Measurements from ENCODE around the gene EFNA4.
A peak's percentile ranks its signal among the peaks of the same experiment; 100 is the strongest.

Gene EFNA4

GRCh38 chr1:155026588-155026987 is 37.0 kb upstream of the EFNA4 start:
- Histone ChIP-seq H3K27me3 (ENCODE audit: control insufficient read depth in 3 of 3, insufficient read depth in 3 of 3, low read depth in 1 of 3, low read length in 3 of 3) (no peaks in the 10 kb centered on the region), H4K91ac (ENCODE audit: low read depth, low read length, poor library complexity) (no peak overlapping the region), H4K8ac (ENCODE audit: low read depth, low read length) (no peak overlapping the region), H2BK15ac (ENCODE audit: low read length) (no peak overlapping the region), H3K4ac (ENCODE audit: low read length) (no peak overlapping the region), H3K4me2 (ENCODE audit: insufficient read depth, low read length, poor library complexity, severe bottlenecking) (no peak overlapping the region), H3K4me1 (ENCODE audit: control insufficient read depth in 2 of 2, insufficient read depth in 1 of 2, low read depth in 1 of 2, low read length in 2 of 2) (no peaks in the 10 kb centered on the region), H3K14ac (ENCODE audit: low read length) (no peak overlapping the region), H2AK5ac (ENCODE audit: low read depth, low read length) (peak overlapping the region; percentile 79), H3K79me1 (ENCODE audit: low read depth, low read length) (no peaks in the 10 kb centered on the region), H2BK120ac (ENCODE audit: low read depth, low read length) (no peak overlapping the region), H3K4me3 (ENCODE audit: low read length in 2 of 2) (peak overlapping the region in 1 of 2 donors; percentile 40), H3K27ac (replicated peaks; ENCODE audit: low read length) (no peak overlapping the region), H3K9me3 (replicated peaks in 1 of 2; ENCODE audit: control insufficient read depth in 2 of 2, insufficient read depth in 1 of 2, low read depth in 1 of 2, low read length in 2 of 2) (no peaks in the 10 kb centered on the region), H3K18ac (ENCODE audit: low read length) (no peak overlapping the region), H2BK5ac (ENCODE audit: low read length) (no peak overlapping the region), H2AFZ (ENCODE audit: low read length) (no peak overlapping the region), H2BK12ac (ENCODE audit: low read length) (peak overlapping the region; percentile 82), H3K9ac (ENCODE audit: low read depth, low read length, poor library complexity) (peak overlapping the region; percentile 78), H3K36me3 (replicated peaks in 1 of 2; ENCODE audit: control insufficient read depth in 2 of 2, insufficient read depth in 2 of 2, low read length in 2 of 2) (no peaks in the 10 kb centered on the region), H3K23ac (ENCODE audit: low read depth, low read length, poor library complexity) (no peak overlapping the region)
- DNase-seq (ENCODE audit: low spot score): no peak
- WGBS, 2 donors (ENCODE audit: extremely low coverage in 2 of 2, insufficient read length in 2 of 2, insufficient replicate concordance in 1 of 2): no CpG with 5 or more reads among the region's 6 CpGs

- no peak overlapping the region for H4K91ac ChIP-seq (ENCODE audit: low read depth, low read length, poor library complexity)
- no peak overlapping the region for H3K14ac ChIP-seq (ENCODE audit: low read length)
- peak overlapping the region; percentile 19 for H2BK15ac ChIP-seq (ENCODE audit: low read length)
- peak overlapping the region; percentile 22 for H3K23ac ChIP-seq (ENCODE audit: low read depth, low read length, poor library complexity)
- no peaks in the 10 kb centered on the region for H3K4me1 ChIP-seq (ENCODE audit: control insufficient read depth in 2 of 2, insufficient read depth in 1 of 2, low read depth in 1 of 2, low read length in 2 of 2)
- H2AK5ac ChIP-seq (ENCODE audit: low read depth, low read length): peak overlapping the region; percentile 13
- no CpG with 5 or more reads among the region's 16 CpGs for WGBS, 2 donors (ENCODE audit: extremely low coverage in 2 of 2, insufficient read length in 2 of 2, insufficient replicate concordance in 1 of 2)
- no peak overlapping the region for H2BK5ac ChIP-seq (ENCODE audit: low read length)
- no peaks in the 10 kb centered on the region for H3K9me3 ChIP-seq (replicated peaks in 1 of 2; ENCODE audit: control insufficient read depth in 2 of 2, insufficient read depth in 1 of 2, low read depth in 1 of 2, low read length in 2 of 2)
- H2BK12ac ChIP-seq (ENCODE audit: low read length): peak overlapping the region; percentile 63
- peak overlapping the region; percentile 43 for H4K8ac ChIP-seq (ENCODE audit: low read depth, low read length)
- H3K18ac ChIP-seq (ENCODE audit: low read length): peak overlapping the region; percentile 76
- no peak overlapping the region for H3K4ac ChIP-seq (ENCODE audit: low read length)
- H2AFZ ChIP-seq (ENCODE audit: low read length): no peak overlapping the region
- H3K27ac ChIP-seq (replicated peaks; ENCODE audit: low read length): no peak overlapping the region
- no peak overlapping the region for H3K4me3 ChIP-seq (ENCODE audit: low read length in 2 of 2)
- no peak overlapping the region for H3K4me2 ChIP-seq (ENCODE audit: insufficient read depth, low read length, poor library complexity, severe bottlenecking)
- no peak overlapping the region for H2BK120ac ChIP-seq (ENCODE audit: low read depth, low read length)
- H3K79me1 ChIP-seq (ENCODE audit: low read depth, low read length): no peaks in the 10 kb centered on the region
- H3K27me3 ChIP-seq (ENCODE audit: control insufficient read depth in 3 of 3, insufficient read depth in 3 of 3, low read depth in 1 of 3, low read length in 3 of 3): no peaks in the 10 kb centered on the region
- no peak for DNase-seq (ENCODE audit: low spot score)
- H3K36me3 ChIP-seq (replicated peaks in 1 of 2; ENCODE audit: control insufficient read depth in 2 of 2, insufficient read depth in 2 of 2, low read length in 2 of 2): no peaks in the 10 kb centered on the region
- H3K9ac ChIP-seq (ENCODE audit: low read depth, low read length, poor library complexity): peak overlapping the region; percentile 44
These were observed 33.9 kb upstream of the EFNA4 start for GRCh38 chr1:155029513-155030242.

- Histone ChIP-seq H4K91ac (ENCODE audit: low read depth, low read length, poor library complexity) (no peak overlapping the region), H3K9me3 (replicated peaks in 1 of 2; ENCODE audit: control insufficient read depth in 2 of 2, insufficient read depth in 1 of 2, low read depth in 1 of 2, low read length in 2 of 2) (no peaks in the 10 kb centered on the region), H2BK5ac (ENCODE audit: low read length) (no peak overlapping the region), H3K36me3 (replicated peaks in 1 of 2; ENCODE audit: control insufficient read depth in 2 of 2, insufficient read depth in 2 of 2, low read length in 2 of 2) (no peaks in the 10 kb centered on the region), H2AK5ac (ENCODE audit: low read depth, low read length) (no peak overlapping the region), H2BK120ac (ENCODE audit: low read depth, low read length) (no peak overlapping the region), H3K23ac (ENCODE audit: low read depth, low read length, poor library complexity) (peak overlapping the region; percentile 22), H3K4me2 (ENCODE audit: insufficient read depth, low read length, poor library complexity, severe bottlenecking) (no peak overlapping the region), H4K8ac (ENCODE audit: low read depth, low read length) (peak overlapping the region; percentile 43), H3K4me3 (ENCODE audit: low read length in 2 of 2) (no peak overlapping the region), H3K27me3 (ENCODE audit: control insufficient read depth in 3 of 3, insufficient read depth in 3 of 3, low read depth in 1 of 3, low read length in 3 of 3) (no peaks in the 10 kb centered on the region), H2BK12ac (ENCODE audit: low read length) (peak overlapping the region; percentile 63), H3K9ac (ENCODE audit: low read depth, low read length, poor library complexity) (no peak overlapping the region), H2AFZ (ENCODE audit: low read length) (no peak overlapping the region), H3K18ac (ENCODE audit: low read length) (no peak overlapping the region), H3K27ac (replicated peaks; ENCODE audit: low read length) (no peak overlapping the region), H3K4me1 (ENCODE audit: control insufficient read depth in 2 of 2, insufficient read depth in 1 of 2, low read depth in 1 of 2, low read length in 2 of 2) (no peaks in the 10 kb centered on the region), H3K14ac (ENCODE audit: low read length) (no peak overlapping the region), H3K79me1 (ENCODE audit: low read depth, low read length) (no peaks in the 10 kb centered on the region), H3K4ac (ENCODE audit: low read length) (no peak overlapping the region), H2BK15ac (ENCODE audit: low read length) (peak overlapping the region; percentile 89)
- no CpG with 5 or more reads among the region's 15 CpGs for WGBS, 2 donors (ENCODE audit: extremely low coverage in 2 of 2, insufficient read length in 2 of 2, insufficient replicate concordance in 1 of 2)
- no peak for DNase-seq (ENCODE audit: low spot score)
These were observed 33.2 kb upstream of the EFNA4 start for GRCh38 chr1:155030243-155030795.

GRCh38 chr1:155030899-155031298 is 32.6 kb upstream of the EFNA4 start:
- no CpG with 5 or more reads among the region's 11 CpGs for WGBS, 2 donors (ENCODE audit: extremely low coverage in 2 of 2, insufficient read length in 2 of 2, insufficient replicate concordance in 1 of 2)
- DNase-seq (ENCODE audit: low spot score): no peak
- Histone ChIP-seq H3K27me3 (ENCODE audit: control insufficient read depth in 3 of 3, insufficient read depth in 3 of 3, low read depth in 1 of 3, low read length in 3 of 3) (no peaks in the 10 kb centered on the region), H3K36me3 (replicated peaks in 1 of 2; ENCODE audit: control insufficient read depth in 2 of 2, insufficient read depth in 2 of 2, low read length in 2 of 2) (no peaks in the 10 kb centered on the region), H3K9me3 (replicated peaks in 1 of 2; ENCODE audit: control insufficient read depth in 2 of 2, insufficient read depth in 1 of 2, low read depth in 1 of 2, low read length in 2 of 2) (no peaks in the 10 kb centered on the region), H3K4me1 (ENCODE audit: control insufficient read depth in 2 of 2, insufficient read depth in 1 of 2, low read depth in 1 of 2, low read length in 2 of 2) (no peaks in the 10 kb centered on the region), H2BK120ac (ENCODE audit: low read depth, low read length) (no peak overlapping the region), H3K23ac (ENCODE audit: low read depth, low read length, poor library complexity) (no peak overlapping the region), H2BK15ac (ENCODE audit: low read length) (peak overlapping the region; percentile 89), H3K79me1 (ENCODE audit: low read depth, low read length) (no peaks in the 10 kb centered on the region), H3K14ac (ENCODE audit: low read length) (peak overlapping the region; percentile 17), H3K27ac (replicated peaks; ENCODE audit: low read length) (no peak overlapping the region), H3K9ac (ENCODE audit: low read depth, low read length, poor library complexity) (no peak overlapping the region), H2BK12ac (ENCODE audit: low read length) (no peak overlapping the region), H2AFZ (ENCODE audit: low read length) (no peak overlapping the region), H3K4ac (ENCODE audit: low read length) (no peak overlapping the region), H4K91ac (ENCODE audit: low read depth, low read length, poor library complexity) (no peak overlapping the region), H2BK5ac (ENCODE audit: low read length) (no peak overlapping the region), H4K8ac (ENCODE audit: low read depth, low read length) (peak overlapping the region; percentile 43), H3K4me3 (ENCODE audit: low read length in 2 of 2) (no peak overlapping the region), H2AK5ac (ENCODE audit: low read depth, low read length) (peak overlapping the region; percentile 70), H3K18ac (ENCODE audit: low read length) (no peak overlapping the region), H3K4me2 (ENCODE audit: insufficient read depth, low read length, poor library complexity, severe bottlenecking) (no peak overlapping the region)
